Choroid plexus epithelial cell (primary cell): ENCODE measurements around the gene SLC24A3.

Experiments used
- DNase-seq: peaks from one replicate; pipeline ENCODE4 v3.0.0-alpha.2; 2010; ENCODE audit warnings: low read depth
- H3K4me3 ChIP-seq: 2 replicates; pipeline ENCODE4 v1.5.1; 2011; ENCODE audit warnings: low read depth, mild to moderate bottlenecking, control low read depth, low read length, moderate library complexity
- TF ChIP-seq, protein P1 (sequence below): conservative IDR thresholded peaks from 2 replicates; pipeline ENCODE4 v1.5.1; 2011; ENCODE audit warnings: low read depth, mild to moderate bottlenecking, control low read depth, inconsistent platforms, low read length, moderate library complexity

SLC24A3 gene

GRCh38 chr20:19530006-19530405, 317.6 kb downstream of the SLC24A3 start:
- DNase-seq: no peak
- H3K4me3 ChIP-seq: no peak overlapping the region
- TF ChIP-seq, protein P1, sequence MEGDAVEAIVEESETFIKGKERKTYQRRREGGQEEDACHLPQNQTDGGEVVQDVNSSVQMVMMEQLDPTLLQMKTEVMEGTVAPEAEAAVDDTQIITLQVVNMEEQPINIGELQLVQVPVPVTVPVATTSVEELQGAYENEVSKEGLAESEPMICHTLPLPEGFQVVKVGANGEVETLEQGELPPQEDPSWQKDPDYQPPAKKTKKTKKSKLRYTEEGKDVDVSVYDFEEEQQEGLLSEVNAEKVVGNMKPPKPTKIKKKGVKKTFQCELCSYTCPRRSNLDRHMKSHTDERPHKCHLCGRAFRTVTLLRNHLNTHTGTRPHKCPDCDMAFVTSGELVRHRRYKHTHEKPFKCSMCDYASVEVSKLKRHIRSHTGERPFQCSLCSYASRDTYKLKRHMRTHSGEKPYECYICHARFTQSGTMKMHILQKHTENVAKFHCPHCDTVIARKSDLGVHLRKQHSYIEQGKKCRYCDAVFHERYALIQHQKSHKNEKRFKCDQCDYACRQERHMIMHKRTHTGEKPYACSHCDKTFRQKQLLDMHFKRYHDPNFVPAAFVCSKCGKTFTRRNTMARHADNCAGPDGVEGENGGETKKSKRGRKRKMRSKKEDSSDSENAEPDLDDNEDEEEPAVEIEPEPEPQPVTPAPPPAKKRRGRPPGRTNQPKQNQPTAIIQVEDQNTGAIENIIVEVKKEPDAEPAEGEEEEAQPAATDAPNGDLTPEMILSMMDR: no peak

DNA sequence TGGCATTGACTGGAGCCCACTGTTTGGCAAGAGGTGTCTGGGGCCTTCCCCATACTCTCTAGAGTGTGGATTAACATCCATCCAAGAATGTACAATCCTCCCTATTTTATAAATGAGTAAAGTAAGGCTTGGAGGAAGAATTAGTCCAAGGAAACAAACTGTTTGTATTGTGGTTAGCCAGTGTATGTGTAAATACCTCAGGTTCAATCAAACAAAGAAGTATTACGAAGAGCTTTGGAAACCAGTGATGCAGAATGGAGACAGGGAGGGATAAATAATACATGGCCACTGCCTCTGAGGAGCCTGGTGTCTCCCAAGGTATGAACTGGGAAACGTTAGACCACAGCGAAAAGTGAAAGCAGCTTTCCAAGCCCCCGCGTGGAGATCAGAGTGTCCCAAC, 319.0 kb downstream of the SLC24A3 start:
- no peak for DNase-seq

GRCh38 chr20:19538556-19538955, 326.1 kb downstream of the SLC24A3 start:
- H3K4me3 ChIP-seq: no peak overlapping the region
- TF ChIP-seq, protein P1: no peak
- DNase-seq: no peak

More for the DNA sequence above, 319.0 kb downstream of the SLC24A3 start:
- no peak overlapping the region for H3K4me3 ChIP-seq
- TF ChIP-seq, protein P1: no peak

DNA sequence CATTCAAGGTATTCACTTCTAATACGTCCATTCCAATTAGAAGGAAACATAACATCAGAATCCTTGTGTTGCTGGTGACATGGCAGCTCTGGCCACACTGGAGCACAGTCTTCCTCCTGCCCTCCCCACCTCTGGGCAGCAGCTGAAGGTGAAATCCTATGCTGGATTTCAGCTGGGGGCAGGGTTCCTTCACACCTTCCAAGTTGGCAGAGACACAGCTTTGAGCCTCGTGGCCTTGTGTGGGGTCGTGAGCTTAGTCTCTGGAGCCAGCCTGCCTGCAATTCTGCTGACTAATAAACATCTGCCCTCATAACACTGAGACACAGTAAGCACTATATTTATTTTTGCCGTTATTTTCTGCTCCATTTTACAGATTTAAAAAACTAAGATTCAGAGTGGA, 326.7 kb downstream of the SLC24A3 start:
- TF ChIP-seq, protein P1: no peak
- peak; percentile 6 for DNase-seq

DNA sequence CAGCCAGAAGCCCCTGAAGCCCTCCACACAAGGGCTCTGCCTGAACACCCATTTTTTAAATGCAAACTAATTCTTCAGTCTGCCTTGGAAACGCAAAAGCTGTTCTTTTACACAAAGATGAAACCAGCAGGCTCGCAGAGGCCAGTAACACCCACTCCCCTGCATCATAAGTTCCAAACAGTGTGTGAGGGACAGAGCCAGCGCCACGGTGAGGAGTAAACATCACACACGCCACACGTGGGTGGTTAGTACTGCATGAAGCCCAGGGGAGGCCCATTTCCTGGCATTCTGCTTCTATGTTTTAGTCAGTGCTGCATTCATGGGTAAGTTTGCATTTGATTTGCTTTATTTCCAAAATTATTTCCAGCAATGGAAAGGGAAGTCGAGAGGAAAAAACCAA, 327.9 kb downstream of the SLC24A3 start:
- no peak overlapping the region for H3K4me3 ChIP-seq
- DNase-seq: peak; percentile 24
- TF ChIP-seq, protein P1: no peak

More for the DNA sequence above, 326.7 kb downstream of the SLC24A3 start:
- no peak overlapping the region for H3K4me3 ChIP-seq

DNA sequence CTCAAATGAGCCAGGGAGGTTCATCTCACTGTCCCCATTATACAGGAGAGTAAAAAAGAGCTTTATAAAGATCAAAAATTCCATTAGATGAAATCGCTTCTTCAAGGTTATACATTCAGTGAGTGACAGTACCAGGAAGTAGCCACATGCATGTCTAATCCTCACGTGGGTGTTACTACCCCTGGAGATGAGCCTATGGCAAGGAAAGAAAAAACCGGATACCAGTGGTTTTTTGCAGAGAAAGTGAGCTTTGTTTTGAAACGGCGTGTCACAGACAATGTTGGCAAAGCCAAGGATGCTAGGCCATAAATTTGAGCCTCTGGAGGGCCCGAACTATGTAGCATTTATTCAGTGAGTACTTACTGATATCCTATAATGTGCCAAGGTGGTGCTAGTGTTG, 330.7 kb downstream of the SLC24A3 start:
- H3K4me3 ChIP-seq: no peak overlapping the region
- no peak for DNase-seq
- TF ChIP-seq, protein P1: no peak

DNA sequence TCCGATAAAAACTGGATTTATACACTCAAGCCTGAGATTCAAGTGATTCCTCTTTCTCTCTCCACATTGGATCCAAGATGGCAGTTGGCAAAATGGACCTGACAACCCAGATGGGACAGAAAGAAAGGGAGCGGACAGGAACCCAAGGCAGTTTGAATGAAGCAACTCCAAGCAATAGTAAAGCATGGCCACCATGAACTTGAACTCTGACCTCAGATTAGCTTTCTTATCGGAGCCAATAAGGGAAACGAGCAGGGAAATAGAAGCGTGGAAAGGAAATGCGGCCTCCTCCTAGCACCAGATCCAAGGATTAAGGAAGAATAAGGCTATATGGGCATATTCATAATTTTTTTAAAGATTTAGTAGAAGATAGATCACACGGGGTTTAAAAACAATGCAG, 332.2 kb downstream of the SLC24A3 start:
- no peak overlapping the region for H3K4me3 ChIP-seq
- DNase-seq: no peak
- TF ChIP-seq, protein P1: no peak
